Stomach (tissue), 4 donors: ENCODE measurements around the gene RNF146.

Experiments used
- EP300 ChIP-seq: sonication (generic); formaldehyde crosslinking; IDR thresholded peaks from one replicate; pipeline ENCODE4 v1.6.1; 2017; ENCODE audit warnings: antibody characterized with exemption
- POLR2A ChIP-seq, 4 donors: fragments of 450-650 bp; IDR thresholded peaks; one replicate each; pipeline ENCODE4 v1.6.1; 2016; ENCODE audit warnings: antibody characterized with exemption in 4 of 4, control low read depth in 2 of 4, mild to moderate bottlenecking in 1 of 4, moderate library complexity in 1 of 4
- POLR2AphosphoS5 ChIP-seq, 3 donors: sonication (generic); formaldehyde crosslinking; IDR thresholded peaks; one replicate each; pipeline ENCODE4 v1.6.1; 2016; ENCODE audit warnings: antibody characterized with exemption in 3 of 3

DNA sequence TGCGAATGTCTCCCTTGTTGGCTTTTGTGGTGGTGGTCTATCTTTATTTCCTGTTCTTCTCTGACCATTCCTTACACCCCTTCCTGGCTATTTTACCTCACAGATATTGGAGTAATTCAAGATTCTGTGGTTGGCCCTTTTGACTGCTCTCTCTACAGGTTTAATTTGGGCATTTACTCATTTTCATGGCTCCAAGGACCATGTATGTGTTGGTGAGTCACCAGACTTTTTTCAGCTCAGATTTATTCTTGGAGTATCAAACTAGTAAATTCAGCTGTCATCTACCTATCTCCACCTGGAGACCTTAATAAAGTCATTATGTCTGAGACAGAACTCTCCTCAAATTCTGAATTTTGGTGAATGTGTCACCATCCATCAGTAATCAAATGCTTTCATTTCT, 15.5 kb downstream of the RNF146 start:
- TF ChIP-seq POLR2A (IDR thresholded peaks at IDR 0.05) (no peak), POLR2AphosphoS5 (IDR thresholded peaks at IDR 0.05) (no peak), EP300 (no peak)
